Measurements from ENCODE around the gene GAL3ST1.
"Not testable (repeated sequence)": the region's sequence is repeated elsewhere in the genome, so short reads cannot be mapped to it uniquely, and the experiment has no call there.

Gene GAL3ST1, protein sequence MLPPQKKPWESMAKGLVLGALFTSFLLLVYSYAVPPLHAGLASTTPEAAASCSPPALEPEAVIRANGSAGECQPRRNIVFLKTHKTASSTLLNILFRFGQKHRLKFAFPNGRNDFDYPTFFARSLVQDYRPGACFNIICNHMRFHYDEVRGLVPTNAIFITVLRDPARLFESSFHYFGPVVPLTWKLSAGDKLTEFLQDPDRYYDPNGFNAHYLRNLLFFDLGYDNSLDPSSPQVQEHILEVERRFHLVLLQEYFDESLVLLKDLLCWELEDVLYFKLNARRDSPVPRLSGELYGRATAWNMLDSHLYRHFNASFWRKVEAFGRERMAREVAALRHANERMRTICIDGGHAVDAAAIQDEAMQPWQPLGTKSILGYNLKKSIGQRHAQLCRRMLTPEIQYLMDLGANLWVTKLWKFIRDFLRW

GRCh38 chr22:30574095-30574981 is at the start of gene GAL3ST1:
Gene GAL3ST1, minus strand, starts transcription at chr22:30574665. Its CDS starts 17,273 bp downstream, at chr22:30557392.
- TF ChIP-seq, protein P1, sequence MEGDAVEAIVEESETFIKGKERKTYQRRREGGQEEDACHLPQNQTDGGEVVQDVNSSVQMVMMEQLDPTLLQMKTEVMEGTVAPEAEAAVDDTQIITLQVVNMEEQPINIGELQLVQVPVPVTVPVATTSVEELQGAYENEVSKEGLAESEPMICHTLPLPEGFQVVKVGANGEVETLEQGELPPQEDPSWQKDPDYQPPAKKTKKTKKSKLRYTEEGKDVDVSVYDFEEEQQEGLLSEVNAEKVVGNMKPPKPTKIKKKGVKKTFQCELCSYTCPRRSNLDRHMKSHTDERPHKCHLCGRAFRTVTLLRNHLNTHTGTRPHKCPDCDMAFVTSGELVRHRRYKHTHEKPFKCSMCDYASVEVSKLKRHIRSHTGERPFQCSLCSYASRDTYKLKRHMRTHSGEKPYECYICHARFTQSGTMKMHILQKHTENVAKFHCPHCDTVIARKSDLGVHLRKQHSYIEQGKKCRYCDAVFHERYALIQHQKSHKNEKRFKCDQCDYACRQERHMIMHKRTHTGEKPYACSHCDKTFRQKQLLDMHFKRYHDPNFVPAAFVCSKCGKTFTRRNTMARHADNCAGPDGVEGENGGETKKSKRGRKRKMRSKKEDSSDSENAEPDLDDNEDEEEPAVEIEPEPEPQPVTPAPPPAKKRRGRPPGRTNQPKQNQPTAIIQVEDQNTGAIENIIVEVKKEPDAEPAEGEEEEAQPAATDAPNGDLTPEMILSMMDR (IDR thresholded peaks at IDR 0.05; ENCODE audit: low read depth, low read length) = no peak
- no peak for DNase-seq (ENCODE audit: extremely low read depth, low read depth)

DNA sequence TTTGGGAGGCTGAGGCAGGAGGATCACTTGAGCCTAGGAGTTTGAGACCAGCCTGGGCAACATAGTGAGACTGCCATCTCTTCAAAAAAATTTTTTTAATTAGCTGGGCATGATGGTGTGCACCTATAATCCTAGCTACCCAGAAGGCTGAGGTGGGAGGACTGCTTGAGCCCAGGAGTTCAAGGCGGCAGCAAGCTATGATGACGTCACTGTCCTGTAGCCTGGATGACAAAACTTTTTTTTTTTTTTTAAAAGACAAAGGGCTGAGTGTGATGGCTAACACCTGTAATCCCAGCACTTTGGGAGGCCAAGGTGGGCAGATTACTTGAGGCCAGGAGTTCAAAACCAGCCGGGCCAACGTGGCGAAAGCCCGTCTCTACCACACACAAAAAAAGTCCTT is 45.4 kb upstream of the GAL3ST1 start:
- DNase-seq (ENCODE audit: extremely low read depth, low read depth) = not testable (repeated sequence)

DNA sequence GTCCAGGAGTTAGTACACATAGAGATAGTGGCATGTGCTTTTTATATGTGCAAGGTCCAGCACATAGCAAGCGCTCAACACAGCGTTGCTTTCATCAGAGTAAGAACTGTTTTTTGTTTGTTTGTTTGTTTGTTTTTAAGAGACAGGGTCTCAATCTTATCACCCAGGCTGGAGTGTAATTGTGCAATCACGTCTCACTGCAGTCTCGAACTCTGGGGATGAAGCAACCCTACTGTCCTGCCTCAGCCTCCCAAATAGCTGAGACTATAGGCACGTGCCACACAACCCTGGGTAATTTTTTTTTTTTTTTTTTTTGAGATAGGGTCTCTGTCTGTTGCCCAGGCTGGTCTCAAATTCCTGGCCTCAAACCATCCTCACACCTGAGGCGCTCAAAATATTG is 43.4 kb upstream of the GAL3ST1 start:
- TF ChIP-seq, protein P1 (IDR thresholded peaks at IDR 0.05; ENCODE audit: low read depth, low read length) = no peak

GRCh38 chr22:30615543-30615954 is 41.1 kb upstream of the GAL3ST1 start:
- TF ChIP-seq, protein P1 (IDR thresholded peaks at IDR 0.05; ENCODE audit: low read depth, low read length) = no peak
- DNase-seq (ENCODE audit: extremely low read depth, low read depth) = no peak

More for the DNA sequence above, 43.4 kb upstream of the GAL3ST1 start:
- DNase-seq (ENCODE audit: extremely low read depth, low read depth) = no peak

DNA sequence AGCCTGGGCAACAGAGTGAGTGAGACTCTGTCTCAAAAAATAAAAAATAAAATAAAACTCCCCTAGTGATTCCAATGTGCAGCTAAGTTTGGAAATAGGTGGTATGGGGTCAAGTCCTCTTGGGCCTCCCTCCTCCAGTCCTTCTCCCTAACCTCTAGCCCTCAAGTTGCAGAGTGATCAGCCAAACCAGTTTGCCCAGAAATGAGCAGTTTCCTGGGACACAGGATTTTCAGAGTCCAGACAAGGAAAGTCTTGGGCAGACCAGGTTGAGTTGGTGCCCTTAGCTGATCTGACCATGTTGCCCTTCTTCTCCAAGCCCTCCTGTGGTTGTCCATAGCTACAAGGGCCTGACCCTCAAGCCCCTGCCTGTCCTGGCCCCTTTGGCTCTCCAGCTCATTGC is 40.4 kb upstream of the GAL3ST1 start:
- TF ChIP-seq, protein P1 (IDR thresholded peaks at IDR 0.05; ENCODE audit: low read depth, low read length) = no peak
- no peak for DNase-seq (ENCODE audit: extremely low read depth, low read depth)

DNA sequence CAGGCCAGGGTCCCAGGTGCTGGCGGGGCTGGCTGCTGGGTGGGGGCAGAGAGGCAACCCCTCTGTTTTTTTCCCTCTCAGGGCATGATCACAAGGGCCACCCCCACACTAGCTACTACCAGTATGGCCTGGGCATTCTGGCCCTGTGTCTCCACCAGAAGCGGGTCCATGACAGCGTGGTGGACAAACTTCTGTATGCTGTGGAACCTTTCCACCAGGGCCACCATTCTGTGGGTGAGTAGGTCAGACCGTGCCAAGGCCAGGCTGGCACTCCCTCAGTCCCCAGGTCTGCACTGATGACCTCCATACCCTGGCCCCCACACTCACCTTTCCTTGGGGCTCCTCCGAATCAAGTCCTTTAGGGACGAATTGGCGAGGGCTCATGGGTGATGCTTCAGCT is 39.8 kb upstream of the GAL3ST1 start:
- no peak for DNase-seq (ENCODE audit: extremely low read depth, low read depth)
- TF ChIP-seq, protein P1 (IDR thresholded peaks at IDR 0.05; ENCODE audit: low read depth, low read length) = no peak

DNA sequence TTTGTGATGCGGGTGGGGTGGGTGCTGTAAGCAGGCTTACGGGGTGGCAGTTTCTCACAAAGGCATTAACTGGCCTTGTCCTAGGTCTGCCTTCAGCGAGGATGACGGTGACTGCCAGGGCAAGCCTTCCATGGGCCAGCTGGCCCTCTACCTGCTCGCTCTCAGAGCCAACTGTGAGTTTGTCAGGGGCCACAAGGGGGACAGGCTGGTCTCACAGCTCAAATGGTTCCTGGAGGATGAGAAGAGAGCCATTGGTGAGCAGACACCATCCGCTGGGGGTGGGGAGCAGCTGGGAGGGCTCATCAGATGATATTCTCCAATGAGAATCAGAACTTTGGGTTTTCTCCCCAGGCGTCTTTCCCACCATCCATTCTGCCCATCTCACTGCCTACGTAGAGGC is 38.3 kb upstream of the GAL3ST1 start:
- TF ChIP-seq, protein P1 (IDR thresholded peaks at IDR 0.05; ENCODE audit: low read depth, low read length) = no peak

More for the DNA sequence above, 38.3 kb upstream of the GAL3ST1 start:
- no peak for DNase-seq (ENCODE audit: extremely low read depth, low read depth)

All from AG09319 (cell line).